ENCODE data around the gene FSHR.

The FSHR gene

DNA sequence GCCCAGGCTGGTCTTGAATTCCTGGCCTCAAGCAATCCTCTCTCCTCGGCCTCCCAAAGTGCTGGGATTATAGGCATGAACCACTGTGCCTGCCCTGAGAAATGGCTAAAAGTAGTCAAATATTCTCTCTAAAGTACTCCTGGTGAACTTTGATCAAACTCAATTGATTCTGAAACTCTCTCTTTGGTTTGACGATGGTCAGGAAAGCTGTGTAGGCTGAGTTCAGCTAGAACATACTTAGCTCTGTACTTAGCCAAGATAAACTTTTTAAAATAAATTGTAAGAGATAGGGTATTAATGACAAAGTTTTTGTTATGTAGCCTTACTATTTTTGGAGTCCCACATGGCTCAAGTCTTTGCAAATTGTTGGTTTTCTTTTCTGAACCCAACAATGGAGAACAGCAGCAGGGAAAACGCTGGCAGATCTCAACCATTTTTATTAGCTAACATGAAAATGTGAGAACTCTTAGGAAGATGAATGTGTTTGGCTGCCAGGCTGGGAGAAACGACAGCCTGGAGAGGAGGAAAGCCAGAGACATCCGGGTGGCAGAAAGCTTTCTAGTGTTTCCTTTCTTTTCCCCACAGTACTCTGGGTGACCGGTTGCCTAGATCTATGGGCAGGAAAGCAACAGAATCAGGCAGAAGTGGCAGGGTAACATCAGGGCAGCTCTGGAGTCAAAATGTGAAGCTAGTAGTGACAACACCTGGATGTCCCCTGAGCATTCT, 205.8 kb downstream of the FSHR start:
- DNase-seq, result no peak

DNA sequence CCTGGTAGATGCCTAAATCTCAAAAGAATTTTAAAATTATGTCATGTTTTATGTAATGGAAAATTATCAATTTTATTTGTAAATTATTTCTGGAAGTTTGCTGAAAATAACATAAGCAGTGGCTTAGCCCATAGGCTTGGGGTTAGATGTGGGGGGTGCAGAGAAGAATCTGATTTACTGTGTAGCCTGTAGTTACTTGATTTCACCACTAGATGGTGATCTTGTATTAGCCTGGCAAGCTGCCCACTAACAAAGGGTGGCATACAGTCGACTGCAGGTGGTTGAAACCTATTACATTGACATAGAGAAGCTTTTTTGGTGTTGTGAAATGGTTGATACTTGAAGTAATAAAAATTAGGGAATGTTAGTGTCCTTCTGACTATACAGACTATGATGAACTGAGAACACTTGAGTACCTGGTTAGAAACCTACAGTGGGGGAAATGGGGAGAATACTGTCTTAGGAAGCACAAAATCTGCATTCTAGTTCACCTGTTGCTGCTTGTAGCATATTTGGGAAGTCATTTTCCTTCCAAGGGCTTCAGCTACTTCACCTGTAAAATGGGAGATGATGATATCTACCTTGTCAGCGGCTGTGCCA, 207.8 kb downstream of the FSHR start:
- DNase-seq, result peak; percentile 86

DNA sequence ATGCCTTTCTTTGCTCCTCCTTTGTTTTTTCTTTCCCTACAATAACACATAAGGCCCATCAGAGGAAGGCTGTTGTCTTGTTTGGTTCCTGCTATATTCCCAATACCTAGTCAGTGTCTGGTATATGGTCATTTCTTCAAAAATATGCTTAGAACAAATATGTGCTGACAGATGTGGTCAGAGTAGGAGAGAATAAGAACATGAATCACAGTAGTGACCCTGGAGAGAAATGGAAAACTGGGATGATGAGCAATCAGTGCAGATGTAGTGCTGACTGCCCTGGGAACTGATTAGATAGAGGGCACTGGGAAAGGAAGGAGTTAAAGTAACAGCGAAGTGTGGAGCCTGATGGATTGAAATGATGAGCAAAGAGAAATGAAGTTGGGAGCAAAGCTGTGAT, 209.4 kb downstream of the FSHR start:
- DNase-seq, result no peak

DNA sequence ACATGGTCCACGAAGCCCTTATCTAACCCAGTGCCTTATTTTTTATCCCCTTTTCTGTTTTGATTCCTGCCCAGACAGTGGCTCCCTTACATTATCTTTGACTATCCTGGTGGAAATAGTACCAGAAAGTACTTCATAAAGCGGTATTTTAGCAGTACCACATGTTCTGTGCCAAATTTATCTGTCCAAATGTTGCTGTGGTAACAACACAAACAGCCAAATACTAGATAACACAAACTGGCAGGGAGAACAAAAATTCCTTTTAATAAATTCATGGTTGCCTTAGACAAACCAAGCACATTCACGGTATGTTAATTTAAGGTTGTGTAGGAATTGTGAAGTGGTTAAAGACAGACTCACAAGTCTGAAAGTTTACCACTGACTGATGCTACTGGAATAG, 210.9 kb downstream of the FSHR start:
- DNase-seq, result no peak

DNA sequence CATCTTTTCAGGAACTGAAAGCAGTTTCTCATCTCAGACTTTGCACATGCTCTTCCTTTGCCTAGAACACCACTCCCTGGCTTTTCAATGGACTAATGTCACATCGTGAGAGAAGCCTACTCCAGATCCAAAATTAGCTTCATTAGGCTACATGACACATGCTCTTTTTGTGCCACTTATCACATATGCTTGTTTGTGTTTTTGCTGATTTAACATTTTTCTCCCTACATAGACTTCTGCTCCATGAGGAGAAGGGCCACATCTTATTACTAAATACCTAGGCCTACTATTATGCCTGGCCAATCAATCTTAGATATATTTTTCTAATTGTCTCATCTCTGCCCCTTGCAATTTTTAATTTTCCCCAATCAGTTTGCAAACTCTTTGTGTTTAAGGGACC, 212.4 kb downstream of the FSHR start:
- no peak for DNase-seq

DNA sequence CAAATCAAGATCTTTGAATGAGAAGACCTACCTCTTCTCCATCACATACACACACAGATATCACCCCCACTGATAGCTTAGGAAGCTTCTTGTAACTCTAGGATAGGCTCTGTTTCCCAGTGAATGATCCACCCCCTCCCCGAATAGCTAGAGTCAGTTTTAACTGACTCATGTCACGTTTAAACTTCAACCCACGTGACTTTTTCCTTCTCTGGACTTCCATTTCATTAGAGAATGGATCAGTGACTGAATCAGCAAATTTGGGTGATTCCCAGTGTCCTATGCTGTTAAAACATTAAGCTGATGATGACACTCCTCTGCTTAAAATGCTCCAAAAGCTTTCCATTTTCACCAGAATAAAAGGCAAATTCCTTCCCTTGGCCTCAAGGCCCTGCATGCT, 212.9 kb downstream of the FSHR start:
- DNase-seq, result no peak

DNA sequence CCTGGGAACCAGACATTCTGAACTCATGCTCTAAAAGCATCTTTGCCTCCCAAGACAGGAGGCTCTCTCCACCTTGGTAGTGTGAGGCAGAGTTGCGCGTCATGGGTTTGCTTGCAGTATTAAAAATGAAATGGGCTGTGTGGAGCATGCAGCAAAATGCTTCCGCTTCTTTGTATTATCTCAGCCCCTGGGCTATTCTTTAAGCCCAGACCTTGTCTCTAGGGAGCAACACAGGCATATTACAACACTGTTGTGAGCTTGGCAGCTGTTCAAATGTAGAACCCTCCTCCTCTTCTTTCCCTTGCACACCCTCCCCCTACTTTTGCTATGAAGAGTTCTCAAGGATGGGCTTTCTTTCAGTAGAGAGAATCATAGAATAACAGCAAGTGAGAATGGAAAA, 213.7 kb downstream of the FSHR start:
- peak; percentile 65 for DNase-seq

DNA sequence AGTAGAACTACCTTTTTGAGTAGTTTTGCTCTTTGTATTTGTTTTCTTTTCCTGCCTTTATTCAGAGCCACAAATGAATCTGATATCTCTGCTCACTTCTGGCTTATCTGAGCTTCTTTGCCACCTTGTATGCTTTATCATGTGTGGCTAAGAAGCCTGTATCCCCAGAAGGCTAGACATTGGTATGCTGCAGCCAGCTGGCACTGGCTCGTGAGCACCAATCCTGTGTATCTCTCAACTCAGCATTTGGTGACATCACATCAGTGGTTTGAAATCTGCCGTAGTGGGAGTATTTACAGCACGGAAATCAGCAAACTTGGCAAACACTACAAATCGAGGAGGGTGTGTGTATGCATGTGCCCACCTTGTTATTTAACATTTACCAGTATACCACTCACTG, 215.1 kb downstream of the FSHR start:
- no peak for DNase-seq

DNA sequence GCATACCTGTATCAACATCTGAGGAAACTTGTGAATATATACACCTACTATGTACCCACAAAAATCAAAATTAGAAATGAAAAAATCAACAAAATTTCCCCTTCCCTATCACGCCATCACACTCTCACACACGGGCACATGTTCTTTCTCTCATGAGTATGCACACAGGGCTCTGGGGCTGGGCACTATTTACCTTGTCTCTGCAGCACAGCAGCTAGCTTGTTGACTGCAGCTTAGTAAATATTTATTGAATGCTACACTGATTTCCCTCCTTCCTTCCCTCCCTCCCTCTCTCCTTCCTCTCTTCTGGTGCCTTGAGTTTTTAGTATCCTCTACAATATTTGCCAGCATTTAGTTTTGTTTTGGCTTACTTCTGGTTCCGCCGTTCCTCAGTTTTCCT, 216.1 kb downstream of the FSHR start:
- DNase-seq, result no peak

DNA sequence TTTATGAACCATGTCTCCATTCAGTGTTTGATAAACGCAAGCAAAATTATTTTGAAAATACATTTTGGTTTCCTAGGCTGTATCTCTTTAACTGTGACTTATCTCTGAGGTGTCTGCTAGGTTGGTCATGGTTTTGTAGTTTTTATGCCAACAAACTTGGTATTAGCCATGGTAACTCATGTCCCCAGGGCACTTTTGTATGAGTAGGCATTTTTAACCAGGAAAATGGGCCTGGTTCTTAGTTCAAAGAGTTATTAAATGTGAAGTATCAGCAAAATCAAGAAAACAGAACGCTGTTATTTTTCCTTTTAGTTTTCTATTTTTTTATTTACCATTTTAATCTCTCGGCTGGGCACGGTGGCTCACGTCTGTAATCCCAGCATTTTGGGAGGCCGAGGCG, 219.5 kb downstream of the FSHR start:
- DNase-seq, result no peak

DNA sequence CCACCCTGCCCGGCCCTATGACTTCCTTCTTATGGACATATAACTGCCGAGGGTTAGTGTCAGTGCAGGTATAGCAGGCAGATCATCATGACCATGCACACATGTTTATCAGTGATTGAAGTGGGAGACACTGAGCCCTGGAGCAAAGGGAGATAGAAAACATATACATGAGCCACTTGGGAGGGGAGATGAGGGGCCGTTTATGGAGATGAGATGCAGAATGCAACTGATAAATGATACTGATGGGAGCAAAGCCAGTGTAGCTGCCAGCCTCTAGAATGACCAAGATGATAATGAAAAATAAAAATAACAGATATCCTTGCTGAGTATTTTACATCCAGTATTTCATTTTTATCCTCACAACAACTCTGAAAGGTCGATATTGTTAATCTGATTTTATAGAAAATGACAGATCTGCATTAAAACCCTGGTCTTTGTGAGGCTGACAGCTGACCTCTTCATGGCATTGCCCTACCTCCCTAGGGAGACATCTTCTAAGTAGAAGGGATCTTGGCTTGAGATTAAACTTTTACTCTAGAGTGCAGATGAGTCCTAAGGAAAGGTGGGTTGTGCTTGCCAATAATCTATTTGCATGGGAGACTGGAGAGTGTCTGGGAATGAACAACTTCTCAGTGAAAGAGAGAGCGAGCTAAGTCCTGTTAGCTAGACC, 220.4 kb downstream of the FSHR start:
- peak; percentile 48 for DNase-seq

DNA sequence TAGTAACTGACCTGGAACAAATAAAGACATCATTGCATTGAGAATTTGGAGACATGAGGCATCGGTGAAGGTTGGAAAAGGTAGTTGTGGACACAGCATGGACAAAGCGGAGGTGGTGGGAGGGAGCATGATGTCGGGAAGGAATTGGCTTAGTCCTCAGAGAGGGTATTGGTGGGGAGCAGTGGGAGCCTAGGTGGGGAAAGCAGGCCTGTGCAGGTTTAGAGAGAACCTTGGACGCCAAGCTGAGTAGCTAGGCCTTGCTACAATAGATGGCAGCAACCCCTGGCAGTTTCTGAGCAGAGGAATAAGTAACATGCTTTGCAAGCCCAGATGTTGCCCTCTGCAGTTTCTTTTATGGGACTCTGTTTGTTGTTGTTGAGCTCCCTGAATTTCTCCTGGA, 221.6 kb downstream of the FSHR start:
- no peak for DNase-seq

DNA sequence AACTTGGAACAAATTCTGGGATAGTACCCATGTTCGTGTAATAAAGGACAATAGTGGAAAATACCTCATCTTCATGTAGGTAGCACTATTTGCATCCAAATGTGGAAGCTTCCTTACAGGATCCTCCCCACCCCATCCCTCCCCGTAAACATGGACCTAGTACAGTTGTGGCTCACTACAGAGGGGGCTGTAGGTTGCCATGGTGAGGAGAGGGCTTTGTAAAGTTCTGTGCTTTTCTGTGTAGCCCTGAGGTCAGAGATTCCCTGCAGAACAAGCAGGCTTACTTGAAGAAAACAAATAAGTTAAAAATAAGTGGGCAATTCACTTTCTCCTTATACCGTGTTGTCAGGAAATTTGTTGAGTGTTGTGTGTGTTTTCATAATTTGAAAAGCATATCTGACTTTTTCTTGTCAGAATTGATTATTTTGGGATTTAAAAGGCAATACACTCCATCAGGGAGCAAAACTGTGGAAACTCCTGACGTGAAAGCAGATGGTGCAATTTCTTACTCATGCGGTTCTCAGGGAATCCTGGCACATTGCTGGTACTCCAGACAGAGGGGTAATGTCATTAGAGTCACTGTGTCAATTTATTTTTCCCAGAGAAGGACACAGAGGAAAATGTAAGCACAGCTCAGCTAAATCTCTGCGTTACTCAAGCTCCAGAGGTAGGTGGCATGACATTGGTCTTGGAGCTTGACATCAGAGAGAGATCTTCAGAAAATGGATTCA, 224.6 kb downstream of the FSHR start:
- DNase-seq, result no peak

DNA sequence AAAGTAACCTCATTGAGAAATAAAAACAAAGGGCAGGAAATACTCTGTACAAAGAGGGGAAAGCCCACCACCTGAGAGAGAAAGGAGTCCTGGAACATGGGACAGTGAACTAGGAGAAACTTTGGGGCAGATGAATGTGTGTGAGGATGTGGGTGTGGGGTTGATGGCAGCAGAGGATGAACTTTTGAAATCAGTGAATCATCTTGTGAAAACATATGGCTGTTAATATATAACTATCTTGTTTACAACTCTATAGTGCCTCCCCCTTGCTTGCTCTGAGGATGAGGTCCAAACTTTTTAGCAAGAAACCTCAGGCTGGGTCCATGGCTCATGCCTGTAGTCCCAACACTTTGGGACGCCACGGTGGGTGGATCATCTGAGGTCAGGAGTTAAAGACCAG, 227.0 kb downstream of the FSHR start:
- no peak for DNase-seq

DNA sequence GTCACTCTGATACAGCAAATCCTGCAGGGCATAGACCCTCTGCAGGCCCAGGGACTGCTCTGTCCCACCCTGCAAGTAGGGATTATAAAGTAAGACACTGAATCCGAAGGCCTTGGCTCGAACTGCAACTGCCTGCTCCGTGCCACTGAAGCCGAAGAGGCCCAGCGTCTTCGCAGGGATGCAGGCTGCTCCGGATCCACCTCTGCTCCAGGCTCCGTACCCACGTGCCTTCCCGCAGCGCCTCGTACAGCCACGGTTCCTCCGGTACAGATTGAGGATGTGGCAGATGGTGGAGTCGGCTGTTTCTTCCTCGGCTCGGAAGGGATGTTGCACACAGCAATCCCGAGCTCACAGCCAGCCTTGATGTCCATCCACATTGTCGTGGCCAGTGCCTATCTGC, 238.4 kb downstream of the FSHR start:
- no peak for DNase-seq

DNA sequence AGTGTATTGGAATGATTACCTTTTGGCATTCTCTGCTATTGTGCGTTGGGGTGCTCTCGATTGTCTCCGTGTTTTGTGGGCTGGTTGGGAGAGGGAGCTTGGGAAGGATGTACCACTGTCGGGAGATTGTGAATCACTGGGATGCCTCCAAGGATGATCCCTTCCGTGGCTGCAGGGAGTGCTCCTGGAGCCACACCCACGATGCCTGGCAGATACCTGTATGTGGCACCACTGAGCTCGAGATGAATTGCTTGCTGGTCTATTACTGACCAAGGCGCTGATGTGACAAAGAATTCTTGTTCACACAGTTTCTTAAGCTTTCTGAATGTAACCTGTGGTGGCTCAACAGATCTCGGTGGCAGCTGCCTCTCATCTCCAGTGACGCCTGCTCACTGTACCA, 239.1 kb downstream of the FSHR start:
- no peak for DNase-seq

DNA sequence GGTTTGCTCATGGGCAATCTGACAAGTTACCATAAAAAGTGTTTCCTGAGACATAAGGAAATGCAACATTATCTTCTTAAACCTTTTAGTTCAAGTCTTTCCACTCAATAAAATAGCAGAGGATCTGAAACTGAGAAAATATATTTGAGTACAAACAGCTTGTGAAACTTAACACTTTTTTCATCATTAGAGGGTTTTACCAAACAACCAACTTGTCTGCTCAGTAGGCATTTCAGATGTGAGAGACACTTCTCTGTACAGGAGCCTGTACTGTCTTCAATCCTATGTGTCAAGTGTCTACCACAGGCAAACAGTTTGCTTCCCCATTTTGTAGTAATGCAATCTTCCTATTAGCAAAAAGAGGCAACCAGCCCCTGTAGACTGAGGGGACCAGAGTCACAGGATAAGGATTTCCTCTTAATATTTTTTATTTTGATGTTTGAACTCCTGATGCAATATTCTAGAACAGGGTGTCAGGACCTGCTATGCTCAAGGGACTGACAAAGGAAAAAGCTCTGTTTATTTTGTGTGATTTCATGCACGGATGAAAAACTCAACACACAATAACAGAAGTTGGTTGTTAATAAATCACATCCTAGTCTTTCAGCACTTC, 239.7 kb downstream of the FSHR start:
- no peak for DNase-seq

All from eye (tissue), 1 donor.